Activated T-cell treated with anti-CD3 and anti-CD28 coated beads for 24 hours (primary cell): ENCODE measurements around the gene HIGD1C.
"Not testable (repeated sequence)": the region's sequence is repeated elsewhere in the genome, so short reads cannot be mapped to it uniquely, and the experiment has no call there.

Source experiments
- DNase-seq: peaks from one replicate; pipeline ENCODE4 v3.0.0-alpha.2; 2020; ENCODE audit warnings: low read depth

HIGD1C gene

GRCh38 chr12:50984586-50985298 is 32.4 kb downstream of the HIGD1C start:
- no peak for DNase-seq

- no peak for DNase-seq
Observed at GRCh38 chr12:50985322-50985721, 33.0 kb downstream of the HIGD1C start.

DNA sequence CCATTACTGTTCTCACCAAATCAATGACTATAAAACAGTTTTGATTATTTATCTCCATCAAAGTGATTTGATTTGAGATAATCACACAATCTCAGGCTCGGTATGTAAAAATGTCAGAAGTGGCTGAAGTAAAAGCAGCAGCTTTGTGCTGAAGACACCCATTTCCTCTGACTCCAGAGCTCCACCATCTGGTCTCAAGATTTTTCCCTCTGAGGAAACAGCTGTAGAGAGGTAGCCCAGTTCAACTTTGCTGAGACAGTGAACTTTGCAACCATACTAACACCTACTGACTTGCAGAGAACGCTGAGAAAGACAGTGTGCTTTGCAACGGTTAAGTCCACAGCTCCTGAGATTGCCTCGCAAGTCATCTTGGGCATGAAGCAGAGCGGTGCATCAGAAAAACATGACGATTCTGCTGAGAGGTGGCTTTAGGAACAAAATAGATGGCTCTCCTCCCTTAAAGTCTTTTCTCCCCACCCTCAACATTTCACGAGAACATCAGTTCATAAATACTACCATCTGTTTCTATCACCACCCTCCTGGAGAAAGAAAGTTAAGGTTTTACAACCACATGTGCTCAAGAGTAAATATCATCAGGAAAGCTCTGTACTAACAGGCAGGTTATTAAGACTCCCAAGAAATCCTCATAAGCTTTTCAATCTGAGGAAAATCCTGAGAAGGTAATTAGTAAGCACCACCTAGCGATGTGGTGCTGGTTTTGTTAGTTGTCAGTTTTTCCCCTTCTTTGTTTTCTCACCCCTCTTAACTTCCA is 34.8 kb downstream of the HIGD1C start:
- DNase-seq = no peak

- DNase-seq = no peak
Observed at GRCh38 chr12:50988051-50988450, 35.7 kb downstream of the HIGD1C start.

- DNase-seq = no peak
Observed at GRCh38 chr12:50988871-50989270, 36.5 kb downstream of the HIGD1C start.

- DNase-seq = no peak
Observed at GRCh38 chr12:50990147-50990727, 37.9 kb downstream of the HIGD1C start.

DNA sequence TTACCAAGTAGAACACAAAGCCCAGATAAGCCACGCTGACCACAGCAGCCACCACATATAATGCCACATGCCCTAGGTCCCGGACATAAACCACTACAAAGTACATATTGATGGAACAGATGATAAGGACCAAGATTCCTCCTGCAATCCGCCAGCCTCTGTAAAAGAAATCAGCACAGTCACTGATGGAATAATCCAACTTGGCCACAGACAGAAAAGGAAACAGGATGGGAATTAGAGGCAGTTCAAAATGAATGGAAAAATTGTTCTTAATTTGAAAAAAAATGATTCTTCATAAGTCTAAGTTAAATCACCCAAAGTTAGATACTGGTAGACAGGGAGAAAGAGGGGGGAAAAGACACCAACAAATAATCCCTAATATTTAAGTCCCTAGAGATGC is 38.4 kb downstream of the HIGD1C start:
- DNase-seq = no peak

DNA sequence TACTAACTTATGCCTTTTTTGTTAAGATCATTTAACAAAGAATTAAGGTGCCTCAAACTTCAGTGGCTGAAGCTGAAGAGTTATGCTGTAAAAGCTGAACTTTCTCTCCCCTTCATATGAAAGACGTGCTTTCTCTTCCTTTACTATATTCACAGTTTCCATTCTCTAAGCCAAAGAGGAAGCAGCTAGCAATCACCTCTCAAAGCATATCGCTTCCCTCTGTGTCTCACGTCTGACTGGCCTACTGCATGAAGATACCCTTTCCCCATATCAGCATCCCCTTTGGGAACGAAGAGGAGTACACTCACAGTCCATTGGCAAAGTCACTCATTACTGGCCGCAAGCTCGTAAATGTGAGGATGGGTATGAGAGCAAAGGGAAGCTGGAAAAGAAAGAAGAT is 38.9 kb downstream of the HIGD1C start:
- no peak for DNase-seq

DNA sequence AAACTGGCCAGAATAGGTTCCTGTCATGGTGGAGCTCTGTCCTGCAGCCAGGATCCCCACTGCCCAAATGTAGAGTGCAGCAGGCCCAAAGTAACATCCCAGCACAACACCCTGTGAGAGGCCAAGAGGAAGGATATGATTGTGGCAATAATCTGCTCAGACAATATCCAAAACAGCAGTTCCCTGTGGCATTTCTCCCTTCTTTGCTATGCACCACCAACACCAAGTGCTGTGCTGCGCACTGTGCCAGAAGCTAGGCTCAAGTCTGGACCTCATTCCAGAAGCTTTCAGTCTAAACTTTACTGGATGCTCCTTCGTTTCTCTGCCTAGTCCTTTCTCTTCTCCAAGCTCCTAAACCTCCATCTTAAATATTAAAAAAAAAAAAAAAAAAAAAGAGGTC is 40.5 kb downstream of the HIGD1C start:
- DNase-seq = no peak

DNA sequence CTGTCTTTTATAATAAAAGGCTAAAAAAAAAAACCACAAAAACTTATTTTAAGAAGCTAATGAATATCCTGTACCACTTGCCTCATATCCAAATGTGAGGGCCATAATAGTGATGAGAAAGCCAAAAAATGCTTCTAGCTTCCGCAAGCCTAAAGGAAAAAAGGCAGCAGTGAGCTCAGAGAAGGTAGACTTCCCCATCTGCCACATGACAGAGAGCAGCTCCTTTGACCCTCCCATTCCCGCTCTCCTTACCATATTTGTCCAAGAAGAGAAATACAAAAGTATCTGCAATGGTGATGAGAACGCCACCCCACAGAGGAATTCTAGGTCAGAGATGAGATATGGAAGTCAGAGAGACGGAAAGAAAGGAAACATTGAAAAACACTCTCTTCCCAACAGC is 46.7 kb downstream of the HIGD1C start:
- no peak for DNase-seq

GRCh38 chr12:51000245-51000644 is 47.9 kb downstream of the HIGD1C start:
- DNase-seq = no peak

- DNase-seq = no peak
Observed at GRCh38 chr12:51001799-51002198, 49.5 kb downstream of the HIGD1C start.

DNA sequence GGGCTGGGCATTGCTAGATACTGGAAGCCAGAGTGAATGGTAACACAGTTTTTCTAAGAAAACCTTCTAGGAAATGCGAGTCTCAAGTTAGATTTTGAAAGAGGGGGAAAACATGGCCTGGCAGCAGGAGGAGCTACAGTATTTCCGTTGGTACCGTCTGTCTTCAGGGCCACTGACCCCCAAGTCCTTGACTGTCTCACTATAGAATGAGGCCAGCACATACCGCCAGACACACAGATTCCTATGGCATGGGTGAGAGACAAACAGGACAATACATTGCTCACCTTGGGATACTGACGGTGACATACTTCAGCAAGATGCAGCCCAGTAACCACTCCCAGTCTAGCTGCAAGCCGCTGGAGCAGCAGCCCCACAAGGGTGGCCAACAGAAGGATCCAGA is 52.2 kb downstream of the HIGD1C start:
- DNase-seq = no peak

DNA sequence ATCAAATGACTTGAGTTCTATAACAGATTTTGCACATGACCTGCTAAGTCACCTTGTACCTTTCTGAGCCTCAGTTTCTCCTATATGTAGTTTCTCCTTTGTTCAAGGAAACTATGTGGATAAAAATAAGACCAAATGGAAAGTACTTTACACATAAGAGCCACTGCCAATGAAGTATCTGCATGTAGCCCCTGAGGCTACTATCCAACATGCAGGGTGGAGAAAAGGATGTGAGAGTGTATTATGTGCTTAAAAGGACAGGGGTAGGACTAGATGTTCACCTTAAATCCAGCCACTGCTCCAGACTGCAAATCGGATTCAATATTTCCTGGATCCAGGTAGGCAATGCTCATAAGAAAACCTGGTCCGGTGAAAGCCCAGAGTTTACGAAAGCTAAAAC is 52.7 kb downstream of the HIGD1C start:
- DNase-seq = no peak

- DNase-seq = no peak
Observed at GRCh38 chr12:51005671-51006070, 53.3 kb downstream of the HIGD1C start.

- no peak for DNase-seq
Observed at GRCh38 chr12:51008329-51009055, 56.1 kb downstream of the HIGD1C start.

DNA sequence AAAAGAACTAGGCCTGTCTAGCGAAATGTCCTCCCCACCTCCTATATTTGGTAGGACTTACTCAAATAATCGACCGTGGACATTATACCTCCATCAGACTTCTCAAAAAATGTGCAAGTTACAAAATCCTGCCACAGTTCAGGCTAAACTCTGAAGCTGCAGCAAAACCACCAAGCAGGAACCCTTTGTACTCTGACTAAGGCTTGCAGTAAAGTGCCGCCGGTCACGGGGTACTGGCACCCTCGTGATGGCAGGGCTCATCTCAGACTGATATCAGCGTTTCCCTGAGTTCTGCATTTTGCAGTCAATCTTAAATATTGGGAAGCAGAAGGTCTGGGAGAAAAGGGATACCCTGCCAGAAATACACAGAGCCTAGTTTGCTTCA is 56.7 kb downstream of the HIGD1C start:
- DNase-seq = peak; percentile 19

- no peak for DNase-seq
Observed at GRCh38 chr12:51011955-51012354, 59.6 kb downstream of the HIGD1C start.

DNA sequence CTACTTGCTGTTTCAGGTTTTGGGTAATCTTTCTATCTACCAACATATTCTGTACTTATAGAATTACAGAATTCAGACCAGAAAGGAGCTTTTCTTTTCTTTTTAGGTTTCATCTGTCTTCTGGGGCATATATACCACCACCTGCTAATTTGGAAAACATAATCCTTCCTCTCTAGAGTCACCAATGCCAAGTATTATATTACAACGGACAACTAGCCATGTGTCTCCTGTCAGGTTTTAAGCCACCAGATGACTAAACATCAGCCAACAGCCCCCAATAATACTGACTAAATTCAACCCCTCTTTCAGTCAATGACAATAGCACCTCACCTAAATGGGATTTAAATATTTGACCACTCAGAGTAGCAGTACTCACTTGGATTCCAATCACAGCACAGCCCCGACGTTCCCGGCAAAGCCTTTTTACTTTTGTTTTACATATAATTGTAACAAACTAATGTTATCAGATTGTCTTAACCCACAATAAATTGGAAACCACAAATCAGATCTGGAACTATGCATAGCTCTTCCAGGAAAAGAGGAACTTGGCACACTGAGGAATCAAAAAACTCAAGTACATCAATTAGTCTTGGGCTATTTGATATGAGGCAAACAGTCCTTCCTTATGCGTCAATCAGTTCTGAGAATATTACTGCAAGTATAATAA is 60.4 kb downstream of the HIGD1C start:
- no peak for DNase-seq

- no peak for DNase-seq
Observed at GRCh38 chr12:51013441-51013840, 61.1 kb downstream of the HIGD1C start.

DNA sequence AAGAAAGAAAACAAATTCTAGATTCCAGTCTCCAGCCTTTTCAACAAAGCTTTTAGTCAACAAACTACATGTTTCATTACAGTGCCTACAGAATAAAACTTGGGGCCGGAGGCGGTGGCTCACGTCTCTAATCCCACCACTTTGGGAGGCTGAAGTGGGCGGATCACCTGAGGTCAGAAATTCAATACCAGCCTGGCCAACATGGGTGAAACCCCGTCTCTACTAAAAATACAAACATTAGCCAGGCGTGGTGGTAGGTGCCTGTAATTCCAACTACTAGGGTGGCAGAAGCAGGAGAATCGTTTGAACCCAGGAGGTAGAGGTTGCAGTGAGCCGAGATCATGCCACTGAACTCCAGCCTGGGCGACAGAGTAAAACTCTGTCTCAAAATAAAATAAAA is 62.1 kb downstream of the HIGD1C start:
- not testable (repeated sequence) for DNase-seq

GRCh38 chr12:51017452-51017851 is 65.1 kb downstream of the HIGD1C start:
- no peak for DNase-seq
